Activated naive CD8-positive, alpha-beta T cell treated with anti-CD3 and anti-CD28 coated beads, Interleukin-2, amount 50 U/mL, for 24 hours (primary cell): ENCODE measurements around the gene DEPP1.
"Not testable (repeated sequence)": the region's sequence is repeated elsewhere in the genome, so short reads cannot be mapped to it uniquely, and the experiment has no call there.

Source experiments
- ATAC-seq: fragments of 150-1000 bp; cut with Tn5 transposase; one replicate; pipeline ENCODE4 v1.10.0; 2021
- DNase-seq: peaks from one replicate; pipeline ENCODE4 v3.0.0; 2021
- H3K27ac Mint-ChIP-seq: one replicate; pipeline ENCODE4 v1.8.0; 2021; ENCODE audit warnings: mild to moderate bottlenecking, mixed read lengths
- H3K27me3 Mint-ChIP-seq: one replicate; pipeline ENCODE4 v1.8.0; 2021; ENCODE audit warnings: mixed read lengths
- H3K36me3 Mint-ChIP-seq: one replicate; pipeline ENCODE4 v1.8.0; 2021; ENCODE audit warnings: low read depth, mixed read lengths
- H3K4me1 Mint-ChIP-seq: one replicate; pipeline ENCODE4 v1.8.0; 2021; ENCODE audit warnings: mixed read lengths
- H3K4me3 Mint-ChIP-seq: one replicate; pipeline ENCODE4 v1.8.0; 2021; ENCODE audit warnings: mild to moderate bottlenecking, moderate library complexity, mixed read lengths
- H3K9me3 Mint-ChIP-seq: one replicate; pipeline ENCODE4 v1.8.0; 2021; ENCODE audit warnings: mixed read lengths

The DEPP1 gene, protein sequence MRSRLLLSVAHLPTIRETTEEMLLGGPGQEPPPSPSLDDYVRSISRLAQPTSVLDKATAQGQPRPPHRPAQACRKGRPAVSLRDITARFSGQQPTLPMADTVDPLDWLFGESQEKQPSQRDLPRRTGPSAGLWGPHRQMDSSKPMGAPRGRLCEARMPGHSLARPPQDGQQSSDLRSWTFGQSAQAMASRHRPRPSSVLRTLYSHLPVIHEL

DNA sequence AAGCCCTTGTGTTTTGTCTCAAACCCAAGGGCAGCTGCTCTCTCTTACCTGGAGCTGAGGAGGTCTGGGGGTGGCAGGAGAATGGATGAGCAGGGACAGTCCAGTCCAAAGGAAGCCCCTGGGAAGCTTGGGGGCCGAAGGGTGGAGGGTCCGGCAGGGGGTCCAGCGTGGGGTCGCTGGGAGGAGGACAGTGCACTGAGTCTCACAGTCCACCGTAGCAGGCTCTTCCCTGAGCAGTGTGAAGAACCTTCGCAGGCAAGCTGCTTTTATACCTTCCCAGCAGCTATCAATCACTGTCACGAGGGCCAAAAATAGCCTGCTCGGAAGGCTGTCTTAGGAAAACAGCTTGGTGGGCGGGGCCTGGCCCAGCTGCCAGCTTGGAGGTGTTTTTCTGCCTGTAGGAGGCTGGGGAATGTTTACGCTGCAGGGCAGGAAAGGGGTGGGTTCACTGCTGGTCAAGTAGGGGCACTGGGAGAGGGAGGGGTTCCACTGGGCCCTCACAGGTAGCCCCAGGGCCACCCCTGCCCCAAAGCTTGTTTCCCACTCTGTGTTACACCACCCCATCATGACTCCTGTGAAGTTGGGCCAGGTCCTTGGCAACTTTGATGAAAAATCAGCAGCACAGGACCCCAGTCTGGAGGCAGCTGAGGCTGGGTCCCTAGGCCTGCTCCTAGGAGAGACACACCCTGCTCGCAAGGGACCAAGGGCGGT lies at the start of gene DEPP1:
Gene DEPP1, minus strand, starts transcription at position 240 of the 711 bp plus-strand sequence. CDS start 779 bp downstream, outside the sequence.
- Mint-ChIP-seq H3K4me3 (no peak within 1 kb of the TSS), H3K36me3 (no peaks in the 10 kb centered on the region), H3K27me3 (no peaks in the 10 kb centered on the region), H3K9me3 (no peaks in the 10 kb centered on the region), H3K4me1 (peaks cover 16% of the 10 kb centered on the region), H3K27ac (no peak within 1 kb of the TSS)
- DNase-seq = no peak
- no peak for ATAC-seq

DNA sequence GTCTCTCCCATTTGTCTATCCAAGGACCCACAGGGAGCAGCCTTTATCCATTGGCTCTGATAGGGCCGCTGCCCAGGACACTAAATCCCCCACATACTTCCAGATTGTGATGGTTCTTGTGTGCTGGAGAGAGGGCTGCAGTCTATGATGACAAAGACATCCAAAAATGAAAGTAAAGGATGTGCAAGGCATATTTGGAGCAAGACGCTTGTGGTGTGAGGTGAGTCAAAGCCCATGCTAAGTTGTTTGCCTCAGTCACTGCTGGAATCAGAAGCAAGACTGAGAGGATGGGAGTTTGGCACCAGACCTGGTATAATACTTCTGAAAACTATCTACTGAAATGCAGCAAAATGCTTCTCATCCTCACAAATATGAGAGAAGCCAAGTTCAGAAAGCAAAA lies 44.8 kb upstream of the DEPP1 start:
- ATAC-seq = no peak
- Mint-ChIP-seq H3K9me3 (peaks cover 12% of the 10 kb centered on the region), H3K4me1 (no peaks in the 10 kb centered on the region)

DNA sequence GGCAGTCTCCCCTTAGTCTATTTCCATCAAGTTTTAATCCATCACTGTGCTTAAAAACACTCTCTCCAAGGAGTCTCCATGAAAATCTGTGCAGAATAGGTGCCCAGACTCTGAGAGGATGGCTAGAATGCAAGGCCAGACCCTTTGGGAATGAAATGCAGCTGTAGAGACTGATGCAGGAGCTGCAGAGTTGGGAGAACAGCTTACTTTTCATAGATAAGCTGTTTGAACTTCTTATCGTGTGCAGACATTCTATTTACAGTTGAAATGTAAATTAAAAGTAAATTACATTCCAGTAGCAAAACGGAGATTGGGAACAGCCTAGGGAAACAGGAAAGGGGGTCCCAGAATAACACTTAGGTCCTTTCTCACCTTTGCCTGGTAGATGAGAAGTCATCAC lies 37.0 kb upstream of the DEPP1 start:
- peaks cover 5% of the 10 kb centered on the region for H3K27me3 Mint-ChIP-seq
- DNase-seq = no peak
- H3K27ac Mint-ChIP-seq = no peak overlapping the region
- H3K36me3 Mint-ChIP-seq = no peaks in the 10 kb centered on the region
- no peaks in the 10 kb centered on the region for H3K4me1 Mint-ChIP-seq
- no peak overlapping the region for H3K4me3 Mint-ChIP-seq
- H3K9me3 Mint-ChIP-seq = peaks cover 12% of the 10 kb centered on the region
- no peak for ATAC-seq

More for the DNA sequence above, 44.8 kb upstream of the DEPP1 start:
- Mint-ChIP-seq H3K27me3 (no peaks in the 10 kb centered on the region), H3K36me3 (no peaks in the 10 kb centered on the region), H3K27ac (no peak overlapping the region), H3K4me3 (no peak overlapping the region)
- no peak for DNase-seq

DNA sequence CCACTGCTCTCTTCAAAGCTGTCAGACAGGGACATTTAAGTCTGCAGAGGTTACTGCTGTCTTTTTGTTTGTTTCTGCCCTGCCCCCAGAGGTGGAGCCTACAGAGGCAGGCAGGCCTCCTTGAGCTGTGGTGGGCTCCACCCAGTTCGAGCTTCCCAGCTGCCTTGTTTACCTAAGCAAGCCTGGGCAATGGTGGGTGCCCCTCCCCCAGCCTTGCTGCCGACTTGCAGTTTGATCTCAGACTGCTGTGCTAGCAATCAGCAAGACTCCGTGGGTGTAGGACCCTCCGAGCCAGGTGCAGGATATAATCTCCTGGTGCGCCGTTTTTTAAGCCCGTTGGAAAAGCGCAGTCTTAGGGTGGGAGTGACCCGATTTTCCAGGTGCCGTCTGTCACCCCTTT lies 35.9 kb upstream of the DEPP1 start:
- not testable (repeated sequence) for DNase-seq, ATAC-seq, H3K27me3 Mint-ChIP-seq, H3K4me3 Mint-ChIP-seq, H3K27ac Mint-ChIP-seq, H3K36me3 Mint-ChIP-seq, H3K4me1 Mint-ChIP-seq
- H3K9me3 Mint-ChIP-seq = peaks cover 12% of the 10 kb centered on the region

DNA sequence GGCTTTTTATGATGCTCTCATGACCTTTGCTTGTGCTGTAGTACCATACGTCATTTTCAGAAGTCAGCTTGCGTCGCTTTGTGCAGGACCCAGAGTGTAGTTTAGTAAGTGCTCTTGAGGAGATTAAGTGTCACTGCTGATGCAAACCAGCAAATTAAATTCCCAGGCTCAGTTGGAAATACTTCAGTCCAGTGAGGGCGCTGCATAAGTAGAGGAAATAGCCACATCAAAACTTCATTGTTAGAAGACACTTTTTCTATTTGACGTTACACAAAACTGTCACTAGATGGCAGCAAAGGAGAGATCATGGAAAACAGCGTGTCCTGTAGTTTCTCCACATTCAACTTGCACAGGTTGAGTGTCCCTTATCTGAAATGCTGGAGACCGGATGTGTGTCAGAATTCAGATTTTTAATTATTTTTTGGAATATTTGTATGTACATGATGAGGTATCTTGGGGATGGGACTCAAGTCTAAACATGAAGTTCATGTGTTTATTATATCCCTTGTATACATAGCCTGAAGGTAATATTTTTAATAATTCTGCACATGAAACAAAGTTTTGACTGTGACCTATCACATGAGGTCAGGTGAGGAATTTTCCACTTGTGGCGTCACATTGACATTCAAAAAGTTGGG lies 30.0 kb upstream of the DEPP1 start:
- H3K9me3 Mint-ChIP-seq = peaks cover 23% of the 10 kb centered on the region
- peaks cover 2% of the 10 kb centered on the region for H3K4me1 Mint-ChIP-seq
- DNase-seq (no peak), ATAC-seq (peak; percentile 57)
- H3K36me3 Mint-ChIP-seq = peaks cover 20% of the 10 kb centered on the region
- H3K27ac Mint-ChIP-seq = no peak overlapping the region
- H3K4me3 Mint-ChIP-seq = no peak overlapping the region
- H3K27me3 Mint-ChIP-seq = peaks cover 2% of the 10 kb centered on the region

DNA sequence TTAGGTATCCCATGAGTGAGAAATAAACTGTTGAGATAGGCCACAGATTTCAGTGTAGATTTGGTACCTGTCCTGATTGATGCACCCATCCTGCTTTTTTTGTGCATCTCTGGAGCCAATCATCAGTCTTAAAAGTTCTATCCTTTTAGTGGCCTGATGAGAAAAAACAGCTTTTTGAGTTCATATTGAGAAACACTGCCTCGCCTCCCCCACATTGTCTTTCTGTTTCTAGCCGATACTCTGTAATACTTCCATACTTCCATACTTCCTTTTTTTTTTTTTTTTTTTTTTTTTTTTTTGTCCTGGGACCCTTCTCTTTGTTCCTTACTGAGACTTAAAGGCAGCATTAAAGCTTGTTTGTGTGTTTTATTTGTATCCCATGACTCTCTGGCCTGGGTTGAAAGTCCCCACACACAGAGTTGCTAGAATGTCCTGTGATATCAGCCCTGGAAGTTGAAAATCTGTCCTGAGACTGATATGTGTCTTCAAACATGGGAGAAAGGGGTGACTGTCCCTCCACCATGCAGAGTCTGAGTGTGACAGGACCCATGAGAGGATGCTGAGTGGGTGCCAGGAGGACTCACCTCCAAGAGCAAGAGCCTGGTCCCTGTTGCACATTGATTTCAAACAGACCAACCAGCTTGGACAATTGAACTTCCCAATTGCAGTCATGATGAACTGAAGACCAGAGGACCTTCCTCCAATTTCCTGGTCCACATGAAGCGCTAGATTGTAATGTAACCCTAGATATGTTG lies 27.8 kb upstream of the DEPP1 start:
- no peaks in the 10 kb centered on the region for H3K27me3 Mint-ChIP-seq

DNA sequence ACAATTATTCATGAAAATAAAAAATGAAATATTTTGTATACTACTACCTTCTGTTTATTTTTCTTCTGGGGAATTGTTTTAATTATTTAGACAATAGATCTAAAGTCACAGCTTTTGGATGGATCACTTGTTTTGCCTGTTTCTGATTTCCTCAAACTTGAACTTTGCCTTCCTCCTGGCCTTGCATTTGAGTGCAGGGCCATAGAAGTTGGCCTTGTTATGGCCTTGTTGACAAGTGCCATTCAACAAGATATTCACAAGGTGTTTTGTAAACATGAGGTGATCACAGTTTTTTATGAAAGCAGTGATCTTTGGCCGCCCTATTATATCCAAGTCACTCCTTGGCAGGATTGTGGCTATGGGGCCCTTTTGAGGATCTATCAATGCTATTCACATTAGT lies 26.7 kb upstream of the DEPP1 start:
- Mint-ChIP-seq H3K27ac (no peak overlapping the region), H3K4me1 (peaks cover 18% of the 10 kb centered on the region), H3K9me3 (peaks cover 29% of the 10 kb centered on the region)

More for the DNA sequence above, 27.8 kb upstream of the DEPP1 start:
- ATAC-seq (no peak), DNase-seq (no peak)
- Mint-ChIP-seq H3K27ac (no peak overlapping the region), H3K36me3 (peaks cover 39% of the 10 kb centered on the region), H3K4me1 (peaks cover 13% of the 10 kb centered on the region), H3K9me3 (peaks cover 29% of the 10 kb centered on the region), H3K4me3 (no peak overlapping the region)

DNA sequence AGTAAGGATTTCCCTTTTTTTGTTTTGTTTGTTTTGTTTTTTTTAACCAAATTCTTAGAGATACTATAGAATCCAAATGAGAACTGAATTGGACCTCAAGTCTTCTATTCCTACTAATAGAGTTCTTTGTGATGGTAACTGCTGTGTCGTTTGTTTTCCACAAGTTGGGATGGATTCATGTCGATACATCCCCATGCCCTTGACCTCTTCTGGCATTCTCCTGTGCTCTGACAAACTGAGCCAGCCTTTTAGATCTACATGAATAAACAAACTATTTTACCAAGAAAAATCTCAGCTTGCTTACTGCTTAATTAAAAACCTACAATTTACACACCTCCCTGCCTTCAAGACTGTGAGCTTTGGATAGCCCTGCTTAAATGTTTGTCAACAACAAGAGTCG lies 26.1 kb upstream of the DEPP1 start:
- H3K9me3 Mint-ChIP-seq = peaks cover 35% of the 10 kb centered on the region

More for the DNA sequence above, 26.7 kb upstream of the DEPP1 start:
- H3K36me3 Mint-ChIP-seq = peaks cover 40% of the 10 kb centered on the region
- H3K27me3 Mint-ChIP-seq = no peaks in the 10 kb centered on the region
- DNase-seq = no peak
- ATAC-seq = no peak
- H3K4me3 Mint-ChIP-seq = no peak overlapping the region

DNA sequence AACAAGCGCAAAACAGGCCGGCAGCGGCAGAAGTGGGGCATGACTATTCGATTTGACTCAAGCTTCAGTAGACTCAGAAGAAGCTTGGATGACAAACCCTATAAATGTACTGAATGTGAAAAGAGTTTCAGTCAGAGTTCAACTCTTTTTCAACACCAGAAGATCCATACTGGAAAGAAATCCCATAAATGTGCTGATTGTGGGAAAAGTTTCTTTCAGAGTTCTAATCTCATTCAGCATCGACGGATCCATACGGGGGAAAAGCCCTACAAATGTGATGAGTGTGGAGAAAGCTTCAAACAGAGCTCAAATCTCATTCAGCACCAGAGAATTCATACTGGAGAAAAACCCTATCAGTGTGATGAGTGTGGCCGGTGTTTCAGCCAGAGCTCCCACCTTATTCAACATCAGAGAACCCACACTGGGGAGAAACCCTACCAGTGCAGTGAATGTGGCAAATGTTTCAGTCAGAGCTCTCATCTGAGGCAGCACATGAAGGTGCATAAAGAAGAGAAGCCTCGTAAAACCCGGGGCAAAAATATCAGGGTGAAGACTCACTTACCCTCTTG lies 24.9 kb upstream of the DEPP1 start:
- ATAC-seq (no peak), DNase-seq (no peak)
- Mint-ChIP-seq H3K27me3 (no peaks in the 10 kb centered on the region), H3K9me3 (peaks cover 35% of the 10 kb centered on the region), H3K36me3 (peaks cover 45% of the 10 kb centered on the region), H3K4me3 (no peak overlapping the region), H3K27ac (no peak overlapping the region), H3K4me1 (peaks cover 27% of the 10 kb centered on the region)

More for the DNA sequence above, 26.1 kb upstream of the DEPP1 start:
- no peaks in the 10 kb centered on the region for H3K27me3 Mint-ChIP-seq
- ATAC-seq (no peak), DNase-seq (no peak)
- H3K4me1 Mint-ChIP-seq = peaks cover 25% of the 10 kb centered on the region
- no peak overlapping the region for H3K4me3 Mint-ChIP-seq
- peaks cover 45% of the 10 kb centered on the region for H3K36me3 Mint-ChIP-seq
- no peak overlapping the region for H3K27ac Mint-ChIP-seq

DNA sequence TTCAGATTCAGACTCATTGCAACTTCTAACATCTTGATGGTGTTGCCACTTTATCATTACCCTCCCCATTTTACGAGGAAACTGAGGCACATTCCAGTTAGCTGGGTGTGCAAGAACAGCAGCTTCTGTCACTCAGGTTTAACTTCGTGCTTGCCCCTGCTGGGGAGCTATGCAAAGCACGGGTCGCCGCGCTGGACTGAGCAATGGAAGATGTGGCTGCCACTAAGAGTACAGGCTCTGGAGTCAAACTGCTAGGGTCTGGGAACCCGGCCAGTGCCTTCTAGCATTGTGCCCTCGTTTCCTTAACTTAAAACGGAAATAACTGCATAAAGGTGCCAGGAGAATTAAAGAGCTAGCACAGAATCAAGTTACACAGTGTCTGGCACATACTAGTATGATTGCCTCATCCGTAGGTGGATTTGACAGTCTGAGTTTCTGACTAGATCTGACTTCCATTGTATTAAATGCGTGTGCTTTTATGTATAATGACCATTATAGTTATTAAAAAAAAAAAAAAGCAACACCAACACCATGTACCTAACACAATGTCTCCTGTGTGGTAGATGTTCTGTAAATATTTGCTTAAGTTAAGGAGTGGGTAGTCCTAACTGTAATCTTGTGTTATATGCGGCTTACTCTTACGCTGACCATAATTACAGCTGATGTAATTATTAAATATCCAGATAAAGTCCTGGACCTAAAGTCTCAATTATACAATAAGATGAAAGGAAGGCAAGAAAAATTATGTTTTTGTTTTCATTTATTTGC lies 23.0 kb upstream of the DEPP1 start:
- H3K9me3 Mint-ChIP-seq = peaks cover 35% of the 10 kb centered on the region
- DNase-seq (peak; percentile 55), ATAC-seq (peak; percentile 68)
- peak overlapping the region; percentile 86 for H3K27ac Mint-ChIP-seq
- no peaks in the 10 kb centered on the region for H3K27me3 Mint-ChIP-seq
- H3K36me3 Mint-ChIP-seq = peaks cover 45% of the 10 kb centered on the region
- H3K4me1 Mint-ChIP-seq = peaks cover 27% of the 10 kb centered on the region
- H3K4me3 Mint-ChIP-seq = peak overlapping the region; percentile 88

DNA sequence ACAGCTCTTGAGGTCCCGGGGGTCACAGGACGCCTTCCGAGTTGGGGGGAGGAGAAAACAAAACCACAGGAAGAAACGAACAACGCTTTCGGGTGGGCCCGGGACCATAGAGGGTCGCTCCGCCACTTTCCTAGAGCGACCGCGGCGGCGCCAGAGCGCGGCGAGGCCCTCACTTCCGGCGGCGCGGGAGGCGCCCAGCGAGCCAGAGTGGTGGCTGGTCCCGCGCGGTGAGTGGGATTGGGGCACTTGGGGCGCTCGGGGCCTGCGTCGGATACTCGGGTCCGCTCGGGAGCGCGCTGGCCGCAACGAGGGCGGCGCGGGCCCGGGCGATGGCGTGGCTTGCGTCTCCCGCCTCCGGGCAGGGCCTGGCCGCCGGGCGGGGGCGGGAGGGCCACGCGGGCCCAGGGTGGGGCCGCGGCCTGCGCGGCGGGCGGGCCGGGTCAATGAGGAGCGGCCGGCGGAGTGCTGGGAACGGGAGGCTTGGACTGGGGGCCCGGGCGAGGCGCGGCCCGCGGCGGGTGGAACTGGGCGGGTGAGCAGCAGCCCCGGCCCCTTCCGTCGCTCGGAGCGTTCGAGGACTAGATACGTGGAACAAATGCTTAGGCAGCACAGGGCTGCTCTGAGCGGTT lies 22.3 kb upstream of the DEPP1 start, which contains the start of gene ZNF22:
Gene ZNF22, plus strand, starts transcription at position 172 of the 629 bp plus-strand sequence. CDS start 2,446 bp downstream, outside the sequence.
- H3K9me3 Mint-ChIP-seq = peaks cover 35% of the 10 kb centered on the region

DNA sequence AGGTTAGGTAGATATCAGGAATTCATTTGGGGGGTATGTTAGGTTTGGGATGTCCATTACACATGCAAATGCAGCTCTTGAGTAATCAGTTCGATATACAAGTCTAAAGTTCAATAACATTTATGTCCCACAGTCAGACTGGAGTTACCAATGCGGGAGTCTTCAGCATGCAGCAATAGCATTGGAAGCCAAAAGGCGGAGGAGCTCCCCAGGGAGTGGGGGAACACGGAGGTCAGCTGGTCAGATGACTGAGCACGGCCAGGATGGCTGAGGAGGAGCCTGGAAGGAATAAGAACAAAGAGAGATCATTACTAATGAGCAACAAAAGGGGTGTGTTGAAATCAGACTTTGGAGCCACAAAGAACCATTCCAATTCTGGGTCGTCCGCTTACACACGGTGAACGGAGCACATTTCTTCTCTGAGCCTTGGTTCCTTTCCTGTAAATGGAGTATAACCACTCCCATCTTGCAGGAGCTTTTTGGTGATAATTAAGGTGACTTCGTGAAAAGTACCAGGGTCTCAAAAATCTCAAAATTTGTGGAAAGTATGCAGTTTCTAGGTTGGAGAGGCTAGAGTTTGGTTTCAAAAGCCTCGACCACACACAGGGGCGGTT lies 21.6 kb upstream of the DEPP1 start:
- Mint-ChIP-seq H3K27me3 (no peaks in the 10 kb centered on the region), H3K9me3 (peaks cover 35% of the 10 kb centered on the region), H3K4me3 (peak overlapping the region; percentile 88), H3K27ac (peak overlapping the region; percentile 93), H3K36me3 (peaks cover 42% of the 10 kb centered on the region), H3K4me1 (peaks cover 36% of the 10 kb centered on the region)
- DNase-seq (no peak), ATAC-seq (no peak)

More for the DNA sequence above, 22.3 kb upstream of the DEPP1 start, which contains the start of gene ZNF22:
- H3K4me3 Mint-ChIP-seq = peak within 1 kb of the TSS; percentile 88
- H3K4me1 Mint-ChIP-seq = peaks cover 30% of the 10 kb centered on the region
- H3K27ac Mint-ChIP-seq = peak within 1 kb of the TSS; percentile 93
- DNase-seq (peak; percentile 74), ATAC-seq (peak; percentile 79)
- peaks cover 45% of the 10 kb centered on the region for H3K36me3 Mint-ChIP-seq
- H3K27me3 Mint-ChIP-seq = no peaks in the 10 kb centered on the region

DNA sequence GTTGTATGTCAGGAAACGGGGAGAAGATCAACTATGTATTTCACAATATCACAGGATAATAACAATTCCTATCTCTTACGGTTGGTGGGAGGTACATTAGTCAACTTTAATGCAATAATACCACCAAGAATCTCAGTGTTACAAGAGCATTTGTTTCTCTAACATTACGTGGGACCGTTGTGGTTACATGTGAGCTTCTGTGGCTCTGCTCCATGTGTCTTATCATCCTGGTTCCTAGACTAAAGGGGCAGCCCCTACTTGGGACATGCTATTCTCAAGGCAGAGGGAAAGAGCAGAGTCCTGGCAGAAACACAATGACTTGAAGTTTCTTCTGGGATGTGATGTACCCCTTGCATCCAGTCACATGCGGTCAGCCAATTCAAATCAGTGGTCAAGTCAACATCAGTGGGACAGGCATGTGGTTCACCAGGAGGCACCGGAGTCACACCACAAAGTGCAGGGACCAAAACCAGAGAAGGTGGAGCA lies 19.6 kb upstream of the DEPP1 start:
- Mint-ChIP-seq H3K9me3 (peaks cover 16% of the 10 kb centered on the region), H3K4me1 (peaks cover 40% of the 10 kb centered on the region), H3K27ac (no peak overlapping the region), H3K4me3 (no peak overlapping the region), H3K27me3 (no peaks in the 10 kb centered on the region), H3K36me3 (peaks cover 21% of the 10 kb centered on the region)
- no peak for ATAC-seq
- DNase-seq = no peak
